ENCODE measurements around the gene ANO1.

DNA sequence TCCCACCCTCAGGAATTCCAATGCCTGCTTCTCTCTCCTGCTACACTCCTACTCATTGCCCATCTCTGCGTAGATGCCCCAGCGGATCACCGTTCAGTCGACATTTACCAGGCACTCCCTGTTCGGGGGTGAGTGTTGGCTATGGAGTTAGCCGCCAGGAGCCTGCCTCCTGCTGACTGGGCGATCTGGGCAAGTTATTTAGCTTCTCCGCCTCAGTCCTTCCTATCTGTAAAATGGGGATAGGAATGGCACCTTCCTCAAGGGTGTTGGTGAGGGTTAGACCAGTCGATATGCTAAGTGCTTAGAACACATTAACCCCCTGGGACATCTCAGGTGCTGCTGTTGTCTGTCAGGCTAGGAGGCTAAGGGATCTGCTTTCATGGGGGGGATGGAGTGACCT is 155.8 kb downstream of the ANO1 start:
- no peak for TF ChIP-seq POLR2AphosphoS5 (IDR thresholded peaks at IDR 0.05)
- TF ChIP-seq, protein P1, sequence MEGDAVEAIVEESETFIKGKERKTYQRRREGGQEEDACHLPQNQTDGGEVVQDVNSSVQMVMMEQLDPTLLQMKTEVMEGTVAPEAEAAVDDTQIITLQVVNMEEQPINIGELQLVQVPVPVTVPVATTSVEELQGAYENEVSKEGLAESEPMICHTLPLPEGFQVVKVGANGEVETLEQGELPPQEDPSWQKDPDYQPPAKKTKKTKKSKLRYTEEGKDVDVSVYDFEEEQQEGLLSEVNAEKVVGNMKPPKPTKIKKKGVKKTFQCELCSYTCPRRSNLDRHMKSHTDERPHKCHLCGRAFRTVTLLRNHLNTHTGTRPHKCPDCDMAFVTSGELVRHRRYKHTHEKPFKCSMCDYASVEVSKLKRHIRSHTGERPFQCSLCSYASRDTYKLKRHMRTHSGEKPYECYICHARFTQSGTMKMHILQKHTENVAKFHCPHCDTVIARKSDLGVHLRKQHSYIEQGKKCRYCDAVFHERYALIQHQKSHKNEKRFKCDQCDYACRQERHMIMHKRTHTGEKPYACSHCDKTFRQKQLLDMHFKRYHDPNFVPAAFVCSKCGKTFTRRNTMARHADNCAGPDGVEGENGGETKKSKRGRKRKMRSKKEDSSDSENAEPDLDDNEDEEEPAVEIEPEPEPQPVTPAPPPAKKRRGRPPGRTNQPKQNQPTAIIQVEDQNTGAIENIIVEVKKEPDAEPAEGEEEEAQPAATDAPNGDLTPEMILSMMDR (IDR thresholded peaks at IDR 0.05): no peak
